HUDEP-2 (cell line): ENCODE results near the gene EHMT1.

Experiments
- DNase-seq, 76 experiments: peaks; one replicate each; lab custom pipeline; 2025; ENCODE audit not compliant: unreplicated experiment in 76 of 76; lab: John Stamatoyannopoulos, UW

Gene EHMT1

GRCh38 chr9:137815256-137816255 lies 196.8 kb downstream of the EHMT1 start:
- no peak for DNase-seq

GRCh38 chr9:137816531-137817235 lies 197.9 kb downstream of the EHMT1 start:
- DNase-seq, result no peak

GRCh38 chr9:137817236-137818200 lies 198.7 kb downstream of the EHMT1 start:
- no peak for DNase-seq

- DNase-seq, result no peak
These were observed 199.5 kb downstream of the EHMT1 start for GRCh38 chr9:137818286-137818685.

- no peak for DNase-seq
These were observed 201.5 kb downstream of the EHMT1 start for GRCh38 chr9:137820161-137820855.

- DNase-seq, result no peak
These were observed 205.4 kb downstream of the EHMT1 start for GRCh38 chr9:137823986-137824771.

- DNase-seq, result no peak
These were observed 206.7 kb downstream of the EHMT1 start for GRCh38 chr9:137825324-137825989.

- no peak for DNase-seq
These were observed 209.2 kb downstream of the EHMT1 start for GRCh38 chr9:137827908-137828526.

- DNase-seq, result peak in 9 of 76 experiments; percentile 2 to 24 (median 9)
These were observed 209.9 kb downstream of the EHMT1 start for GRCh38 chr9:137828527-137829259.

- no peak for DNase-seq
These were observed 210.6 kb downstream of the EHMT1 start for GRCh38 chr9:137829260-137829996.

GRCh38 chr9:137832191-137832700 lies 213.4 kb downstream of the EHMT1 start:
- DNase-seq, result peak in 15 of 76 experiments; percentile 3 to 54 (median 8)

GRCh38 chr9:137832830-137833590 lies 214.2 kb downstream of the EHMT1 start:
- DNase-seq, result no peak

- no peak for DNase-seq
These were observed 215.2 kb downstream of the EHMT1 start for GRCh38 chr9:137833721-137834613.

GRCh38 chr9:137834846-137835546 lies 216.2 kb downstream of the EHMT1 start:
- no peak for DNase-seq
